Right cardiac atrium (tissue), 5 donors: ENCODE results near the gene GPR32. TPM values are rescaled to one million over a fixed set of nuclear protein-coding genes. Genes with fewer than 3 reads are reported as not detected.
"Not testable (repeated sequence)": the region's sequence is repeated elsewhere in the genome, so short reads cannot be mapped to it uniquely, and the experiment has no call there.

ENCODE experiments used
- ATAC-seq, 2 donors: fragments of 200-7000 bp; cut with Tn5 transposase; one replicate each; pipeline versions ENCODE4 v1.8.0 to v1.9.1; 2020; ENCODE audit warnings: moderate library complexity in 2 of 2, mild to moderate bottlenecking in 1 of 2
- DNase-seq, 3 donors: peaks; one replicate each; pipeline ENCODE4 v3.0.0-alpha.2; 2020
- H3K27ac ChIP-seq: one replicate; pipeline ENCODE4 v1.5.1; 2013; ENCODE audit warnings: mild to moderate bottlenecking, low read length, control low read depth, moderate library complexity
- H3K27me3 ChIP-seq: one replicate; pipeline ENCODE4 v1.6.1; 2013; ENCODE audit not compliant: control insufficient read depth, insufficient read depth
- H3K4me1 ChIP-seq: one replicate; pipeline ENCODE4 v1.6.1; 2013; ENCODE audit warnings: low read length; ENCODE audit not compliant: control insufficient read depth, insufficient read depth
- H3K4me3 ChIP-seq: one replicate; pipeline ENCODE4 v1.5.1; 2013; ENCODE audit warnings: low read length, control low read depth
- H3K9me3 ChIP-seq: one replicate; pipeline ENCODE4 v1.6.1; 2013; ENCODE audit warnings: low read length; ENCODE audit not compliant: control insufficient read depth
- WGBS: extraction: QIAGEN DNeasy Blood & Tissue Kit; methylation state at CpG from one replicate; pipeline ENCODE4 v1.1.7; 2013; 5-methylcytosine and 5-hydroxymethylcytosine counted together
- intact Hi-C, 4 donors: fragments of 100-400 bp; cut with DNase I; formaldehyde crosslinking; loops; one replicate each; pipeline versions ENCODE4 v1.11.0 to v1.14.0; 2022 to 2023
- polyA plus RNA-seq: library from polyadenylated mRNA; stranded (reverse); fragments of 200-250 nt; gene quantifications from one replicate; pipeline ENCODE4 v1.2.3, GENCODE V29; 2013
- total RNA-seq, 4 donors: library from RNA; stranded (reverse); fragmentation: NEBNext Ultra II Directional; extraction: Animal tissue kit (Norgen Biotek cat#: 25700); gene quantifications; one replicate each; pipeline ENCODE4 v1.2.1, GENCODE V29; 2021
- donor health status: healthy with polysubstance abuse.
- donor health status: DM: no; HTN: yes; CAD: no.
- donor health status: DM: no; HTN: no; CAD: no.
- donor health status: DM: no; HTN: yes; CAD: no; lungs with severe emphysema.
- donor health status: DM: yes; HTN: yes; CAD: no.

The GPR32 gene
- total and polyA plus RNA-seq, 5 donors = not detected

- H3K27ac ChIP-seq, H3K4me1 ChIP-seq, ATAC-seq, H3K9me3 ChIP-seq, H3K27me3 ChIP-seq, H3K4me3 ChIP-seq, DNase-seq: not testable (repeated sequence)
- 36% methylated on average over 8 of the region's 8 CpGs for WGBS
- intact Hi-C loops = loop anchor here (2.0 to 10.0 kb wide), 6 partner anchors 79 to 536 kb away; partner anchors contain the start of gene NAPSA (in 1 of the 4)
These were observed 13.5 kb downstream of the GPR32 start for GRCh38 chr19:50783848-50784152.

DNA sequence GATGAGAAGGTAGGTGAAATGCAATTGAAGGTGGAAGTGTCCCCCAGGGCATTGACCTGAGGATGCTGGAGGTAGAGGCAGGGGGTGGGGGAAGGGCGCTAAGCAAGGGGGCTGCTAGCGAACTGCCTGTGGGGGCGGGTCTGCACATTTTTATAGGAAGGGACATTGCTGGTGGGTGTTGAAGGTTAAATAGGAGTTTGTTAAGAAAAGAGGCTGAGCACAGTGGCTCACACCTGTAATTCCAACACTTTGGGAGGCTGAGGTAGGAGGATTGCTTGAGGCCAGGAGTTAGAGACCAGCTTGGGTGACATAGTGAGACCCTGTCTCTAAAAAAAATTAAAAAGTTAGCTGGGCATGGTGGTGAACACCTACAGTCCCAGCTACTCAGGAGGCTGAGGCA, 14.4 kb downstream of the GPR32 start:
- DNase-seq (no peak), ATAC-seq (no peak)
- Histone ChIP-seq H3K9me3 (no peaks in the 10 kb centered on the region), H3K4me1 (no peaks in the 10 kb centered on the region), H3K4me3 (no peak overlapping the region), H3K27ac (no peak overlapping the region), H3K27me3 (no peaks in the 10 kb centered on the region)
- WGBS = 95% methylated on average over 3 of the region's 3 CpGs
- intact Hi-C loops = loop anchor here (5.0 to 10.0 kb wide), 5 partner anchors 247 to 537 kb away; partner anchors contain the start of gene NAPSA (in 1 of the 4)

- intact Hi-C loops = loop anchor here in 2 of 4 donors (10.0 kb wide), 2 partner anchors 421 to 431 kb away; partner anchors contain the start of gene NAPSA (in 1 of the 2)
- Histone ChIP-seq H3K4me1 (no peaks in the 10 kb centered on the region), H3K9me3 (no peaks in the 10 kb centered on the region), H3K27ac (no peak overlapping the region), H3K27me3 (no peaks in the 10 kb centered on the region), H3K4me3 (no peak overlapping the region)
- 86% methylated on average over 12 of the region's 12 CpGs for WGBS
- no peak for ATAC-seq
- no peak for DNase-seq
These were observed 15.1 kb downstream of the GPR32 start for GRCh38 chr19:50785329-50785728.

GRCh38 chr19:50790396-50790795, 20.1 kb downstream of the GPR32 start, which contains the start of gene ACP4:
Gene ACP4 (plus strand): TSS chr19:50790415. CDS start chr19:50790415, 0 bp downstream.
- DNase-seq (peak in 1 of 3 donors; percentile 63), ATAC-seq (no peak)
- 87% methylated on average over 15 of the region's 15 CpGs for WGBS
- Histone ChIP-seq H3K4me1 (no peaks in the 10 kb centered on the region), H3K4me3 (no peak within 1 kb of the TSS), H3K9me3 (no peaks in the 10 kb centered on the region), H3K27ac (no peak within 1 kb of the TSS), H3K27me3 (no peaks in the 10 kb centered on the region)
- intact Hi-C loops = no loop called here

GRCh38 chr19:50790922-50791467, 20.7 kb downstream of the GPR32 start:
- DNase-seq (no peak), ATAC-seq (no peak)
- 83% methylated on average over 6 of the region's 6 CpGs for WGBS
- intact Hi-C loops = no loop called here
- Histone ChIP-seq H3K27ac (no peak overlapping the region), H3K4me3 (no peak overlapping the region), H3K4me1 (no peaks in the 10 kb centered on the region), H3K27me3 (no peaks in the 10 kb centered on the region), H3K9me3 (no peaks in the 10 kb centered on the region)

DNA sequence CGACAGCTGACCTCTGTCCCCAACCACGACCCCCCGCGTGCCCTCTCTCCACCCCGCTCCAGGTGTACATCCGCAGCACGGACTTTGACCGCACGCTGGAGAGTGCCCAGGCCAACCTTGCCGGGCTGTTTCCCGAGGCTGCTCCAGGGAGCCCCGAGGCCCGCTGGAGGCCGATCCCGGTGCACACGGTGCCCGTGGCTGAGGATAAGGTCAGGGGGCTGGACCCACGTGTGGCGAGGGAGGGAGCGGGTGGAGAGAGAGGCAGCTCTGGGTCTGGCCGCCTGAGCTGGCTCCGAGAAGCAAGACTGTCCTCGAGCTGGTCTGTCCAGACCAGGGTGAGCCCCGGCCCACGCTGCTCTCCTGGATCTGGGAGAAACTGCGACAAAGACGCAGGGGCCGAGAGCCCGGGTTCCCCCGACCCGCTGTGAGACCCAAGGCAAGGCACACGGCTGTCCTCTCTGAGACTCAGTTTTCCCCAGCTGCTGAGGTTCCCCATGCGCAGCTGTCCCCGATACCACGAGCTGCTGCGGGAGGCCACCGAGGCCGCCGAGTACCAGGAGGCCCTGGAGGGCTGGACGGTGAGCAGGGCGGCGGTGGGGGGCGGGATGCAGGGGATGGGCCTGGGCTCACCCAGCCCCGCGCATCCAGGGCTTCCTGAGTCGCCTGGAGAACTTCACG, 21.5 kb downstream of the GPR32 start:
- ATAC-seq = no peak
- Histone ChIP-seq H3K27ac (no peak overlapping the region), H3K4me3 (no peak overlapping the region), H3K9me3 (no peaks in the 10 kb centered on the region), H3K27me3 (no peaks in the 10 kb centered on the region), H3K4me1 (no peaks in the 10 kb centered on the region)
- no peak for DNase-seq
- 79% methylated on average over 47 of the region's 47 CpGs for WGBS
- intact Hi-C loops = no loop called here

GRCh38 chr19:50792272-50793250, 22.3 kb downstream of the GPR32 start:
- WGBS = 86% methylated on average over 13 of the region's 13 CpGs
- Histone ChIP-seq H3K4me1 (no peaks in the 10 kb centered on the region), H3K27ac (no peak overlapping the region), H3K4me3 (no peak overlapping the region), H3K9me3 (no peaks in the 10 kb centered on the region), H3K27me3 (no peaks in the 10 kb centered on the region)
- DNase-seq = no peak
- intact Hi-C loops = no loop called here
- no peak for ATAC-seq

DNA sequence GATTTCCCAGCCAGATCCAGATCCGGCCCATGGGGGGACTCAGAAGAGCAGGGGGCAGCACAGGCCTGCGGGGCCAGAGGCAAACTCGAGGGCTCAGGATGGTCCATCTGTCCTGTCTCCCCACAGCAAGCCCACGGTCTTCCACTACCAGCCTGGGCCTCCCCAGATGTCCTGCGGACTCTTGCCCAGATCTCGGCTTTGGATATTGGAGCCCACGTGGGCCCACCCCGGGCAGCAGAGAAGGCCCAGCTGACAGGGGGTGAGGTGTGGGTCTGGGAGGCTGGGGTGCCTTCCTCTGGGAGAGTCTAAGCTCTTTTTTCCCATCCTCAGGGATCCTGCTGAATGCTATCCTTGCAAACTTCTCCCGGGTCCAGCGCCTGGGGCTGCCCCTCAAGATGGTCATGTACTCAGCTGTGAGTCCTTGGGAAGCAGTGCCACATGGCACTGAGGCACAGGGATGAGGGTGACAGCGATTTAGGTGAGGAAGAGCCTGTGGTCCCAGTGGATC, 23.3 kb downstream of the GPR32 start:
- Histone ChIP-seq H3K4me3 (no peak overlapping the region), H3K27ac (no peak overlapping the region), H3K4me1 (no peaks in the 10 kb centered on the region), H3K9me3 (no peaks in the 10 kb centered on the region), H3K27me3 (no peaks in the 10 kb centered on the region)
- ATAC-seq = no peak
- 72% methylated on average over 11 of the region's 11 CpGs for WGBS
- no peak for DNase-seq
- intact Hi-C loops = no loop called here

- Histone ChIP-seq H3K9me3 (no peaks in the 10 kb centered on the region), H3K4me1 (no peaks in the 10 kb centered on the region), H3K27me3 (no peaks in the 10 kb centered on the region), H3K27ac (no peak overlapping the region), H3K4me3 (no peak overlapping the region)
- WGBS = 23% methylated on average over 16 of the region's 16 CpGs
- DNase-seq (no peak), ATAC-seq (no peak)
- intact Hi-C loops = no loop called here
These were observed 24.0 kb downstream of the GPR32 start for GRCh38 chr19:50794074-50794875.

DNA sequence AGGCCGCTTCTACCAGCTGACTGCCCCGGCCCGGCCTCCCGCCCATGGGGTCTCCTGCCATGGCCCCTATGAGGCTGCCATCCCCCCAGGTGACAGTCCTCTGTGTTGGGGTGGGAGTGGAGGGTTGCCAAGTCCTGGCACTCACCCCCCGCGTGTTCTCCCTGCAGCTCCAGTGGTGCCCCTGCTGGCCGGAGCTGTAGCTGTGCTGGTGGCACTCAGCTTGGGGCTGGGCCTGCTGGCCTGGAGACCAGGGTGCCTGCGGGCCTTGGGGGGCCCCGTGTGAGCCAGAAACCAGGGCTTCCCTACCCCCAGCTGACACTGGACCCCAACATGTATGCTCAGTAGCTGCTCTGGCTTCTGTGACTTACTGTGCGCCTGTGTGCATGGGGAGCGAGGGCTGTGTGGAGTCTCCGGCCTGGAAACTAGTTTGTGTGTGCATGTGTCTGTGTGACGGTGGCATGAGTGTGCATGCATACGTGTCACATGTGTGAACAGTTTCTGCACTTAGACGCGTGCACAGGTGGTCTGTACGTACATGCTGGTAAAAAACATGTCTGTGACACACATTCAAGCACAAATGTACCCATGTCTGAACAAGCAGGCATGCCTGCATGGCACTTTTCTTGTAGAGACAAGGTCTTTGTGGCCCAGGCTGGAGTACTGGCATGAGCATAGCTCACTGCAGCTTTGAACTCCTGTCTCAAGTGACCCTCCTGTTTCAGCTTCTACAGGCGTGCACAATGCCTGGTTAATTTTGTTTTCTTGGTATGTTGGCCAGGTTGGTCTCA, 24.8 kb downstream of the GPR32 start:
- Histone ChIP-seq H3K9me3 (no peaks in the 10 kb centered on the region), H3K27ac (no peak overlapping the region), H3K4me1 (no peaks in the 10 kb centered on the region), H3K4me3 (no peak overlapping the region), H3K27me3 (no peaks in the 10 kb centered on the region)
- ATAC-seq (no peak), DNase-seq (no peak)
- intact Hi-C loops = no loop called here
- 48% methylated on average over 18 of the region's 18 CpGs for WGBS
